ENCODE data around the gene NFATC2.
"Not testable (repeated sequence)": the region's sequence is repeated elsewhere in the genome, so short reads cannot be mapped to it uniquely, and the experiment has no call there.

NFATC2 gene

DNA sequence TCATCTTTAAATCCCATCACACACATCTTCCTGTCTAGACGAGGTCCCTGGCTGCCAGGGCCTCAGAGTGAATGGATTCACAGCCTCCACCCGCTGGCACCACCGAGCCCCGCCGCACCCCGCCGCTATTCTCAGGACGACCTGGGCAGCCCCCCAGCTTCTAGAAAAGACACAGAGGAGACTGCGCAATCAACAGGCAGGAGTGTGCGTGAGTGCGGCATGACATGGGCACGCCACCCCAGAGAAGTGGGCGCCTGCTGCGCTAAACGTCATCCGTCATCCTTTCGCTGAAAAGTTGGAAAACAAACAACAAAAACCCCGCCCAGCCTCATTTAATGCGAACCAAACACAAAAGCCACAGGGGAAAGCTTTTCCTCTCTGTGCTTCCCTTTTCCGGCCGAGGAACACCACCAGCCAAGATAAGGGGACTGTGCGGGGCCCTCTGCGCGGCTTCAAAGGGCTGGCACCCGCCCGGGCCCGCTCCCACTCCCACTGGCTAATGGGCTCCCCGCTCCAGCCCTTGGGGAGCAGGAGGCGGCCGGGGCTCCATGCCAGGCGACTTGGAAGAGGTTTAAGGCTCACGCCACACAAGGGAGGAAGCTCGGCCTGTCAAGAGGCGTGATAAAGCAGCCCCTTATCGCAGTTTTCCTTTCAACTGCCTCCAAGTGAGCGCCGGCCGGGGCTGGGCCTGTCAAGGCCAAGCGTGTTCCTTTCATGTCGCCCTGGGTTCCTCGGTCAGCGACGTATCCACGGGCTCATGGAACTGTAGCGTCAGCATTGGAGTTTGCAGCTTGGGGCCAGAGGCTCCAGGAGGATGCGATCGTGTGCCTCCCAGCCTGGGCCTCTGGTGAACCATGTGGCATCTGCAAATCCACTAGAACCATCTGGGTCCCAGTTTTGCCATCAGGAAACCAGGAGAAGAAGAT, 50.1 kb downstream of the NFATC2 start:
- DNase-seq: no peak

DNA sequence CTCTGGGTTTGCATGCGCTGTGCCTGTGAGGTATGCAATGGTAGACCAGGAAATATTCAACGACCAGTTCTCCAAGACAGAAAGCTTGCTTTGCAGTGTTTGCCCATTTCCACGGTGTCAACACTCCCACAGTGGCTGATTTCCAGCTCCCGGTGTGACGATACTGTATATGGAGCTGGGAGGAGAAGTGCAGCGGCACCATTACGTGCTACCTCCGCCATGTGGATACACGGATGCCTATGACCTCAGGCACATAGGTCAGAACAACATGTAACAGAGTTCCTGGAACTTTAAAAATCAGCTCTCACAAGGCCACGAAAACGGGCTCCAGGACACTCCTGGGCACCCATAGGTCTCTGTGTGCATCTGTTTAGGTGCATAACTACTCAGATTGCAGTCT, 51.1 kb downstream of the NFATC2 start:
- DNase-seq: no peak

GRCh38 chr20:51490635-51491034, 51.9 kb downstream of the NFATC2 start:
- DNase-seq: no peak

DNA sequence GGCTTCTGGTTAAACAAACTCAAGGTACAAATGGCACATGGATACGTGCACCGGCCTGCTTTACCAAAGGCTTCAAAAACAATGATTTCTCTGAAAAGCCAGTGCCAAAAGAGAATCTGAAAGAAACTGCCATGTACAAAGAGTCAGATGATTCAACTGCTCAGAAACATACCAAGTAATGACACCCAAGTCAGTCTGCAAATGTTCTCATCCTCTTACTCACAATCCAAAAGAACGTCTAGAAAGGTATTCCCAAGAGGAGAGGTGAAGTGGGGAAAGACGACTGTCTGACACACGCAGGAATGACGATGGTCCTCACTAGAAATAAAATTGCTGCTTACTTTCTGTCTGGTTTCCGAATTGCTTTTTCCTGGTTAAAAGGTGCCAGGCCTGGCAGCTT, 52.9 kb downstream of the NFATC2 start:
- DNase-seq: no peak

DNA sequence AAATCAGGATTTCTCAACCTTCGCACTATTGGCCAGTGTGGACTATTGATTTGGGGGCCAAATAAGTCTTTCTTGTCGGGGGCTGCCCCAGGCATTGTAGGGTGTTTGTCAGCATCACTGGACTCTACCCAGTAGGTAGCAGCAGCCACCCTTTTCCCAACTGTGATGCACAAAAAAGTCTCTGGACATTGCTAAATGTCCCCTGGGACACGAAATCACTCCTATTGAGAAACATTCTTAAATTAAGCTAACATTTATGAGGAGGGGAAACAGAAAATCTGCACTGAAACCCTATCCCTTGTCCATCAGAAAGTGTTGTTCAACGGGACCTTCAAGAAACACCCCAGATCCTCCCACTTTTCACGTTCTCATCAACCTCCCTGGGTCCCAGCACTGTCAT, 54.2 kb downstream of the NFATC2 start:
- no peak for DNase-seq

DNA sequence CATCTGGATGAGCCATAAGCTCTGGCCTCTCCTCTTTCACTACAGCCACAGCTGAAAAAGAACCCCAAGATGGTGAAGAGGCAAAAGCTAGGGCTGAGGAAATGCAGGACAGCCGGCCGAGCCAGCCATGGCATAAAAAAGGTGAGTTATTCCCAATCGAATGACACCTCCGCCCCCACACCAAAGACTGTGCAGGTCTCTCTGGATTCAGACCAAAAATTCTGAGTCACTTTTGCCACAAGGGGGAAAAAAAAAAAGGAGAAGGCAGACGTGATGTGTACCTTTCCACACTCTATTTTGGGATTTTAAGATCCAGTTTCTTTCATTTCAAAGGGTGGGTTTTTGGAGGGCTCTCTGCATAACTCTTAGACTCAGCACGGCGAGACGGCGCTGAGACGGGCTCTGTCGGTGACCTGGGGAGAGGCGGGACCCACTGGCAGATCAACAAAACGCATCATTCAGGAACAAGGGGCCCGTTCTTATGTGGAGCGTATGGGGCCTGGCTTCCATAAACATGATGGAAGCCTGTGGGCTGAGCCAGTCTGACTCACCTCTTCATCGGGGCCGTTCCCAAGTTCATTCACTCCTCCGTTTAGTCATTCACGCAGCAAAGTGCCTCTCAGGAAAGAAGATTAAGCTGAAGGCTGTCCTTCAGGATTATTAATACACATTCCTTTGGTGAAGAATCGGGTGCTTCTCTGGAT, 54.8 kb downstream of the NFATC2 start:
- DNase-seq: no peak

DNA sequence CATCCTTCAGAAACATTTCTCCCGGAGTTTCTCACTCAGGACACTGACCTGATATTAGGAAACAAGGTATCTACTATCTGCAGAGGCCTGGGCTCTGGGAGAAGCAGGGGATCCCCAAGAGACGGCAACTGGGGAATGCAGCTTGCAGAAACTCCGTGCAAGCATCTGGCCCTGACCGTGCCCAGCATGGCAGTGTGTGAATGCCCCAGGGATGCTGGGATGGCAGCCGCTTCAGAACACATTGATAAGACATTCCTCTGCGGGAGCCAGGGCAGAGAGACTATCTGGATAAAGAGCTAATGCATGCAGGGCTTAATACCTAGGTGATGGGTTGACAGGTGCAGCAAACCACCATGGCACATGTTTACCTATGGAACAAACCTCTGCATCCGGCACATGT, 55.4 kb downstream of the NFATC2 start:
- no peak for DNase-seq

DNA sequence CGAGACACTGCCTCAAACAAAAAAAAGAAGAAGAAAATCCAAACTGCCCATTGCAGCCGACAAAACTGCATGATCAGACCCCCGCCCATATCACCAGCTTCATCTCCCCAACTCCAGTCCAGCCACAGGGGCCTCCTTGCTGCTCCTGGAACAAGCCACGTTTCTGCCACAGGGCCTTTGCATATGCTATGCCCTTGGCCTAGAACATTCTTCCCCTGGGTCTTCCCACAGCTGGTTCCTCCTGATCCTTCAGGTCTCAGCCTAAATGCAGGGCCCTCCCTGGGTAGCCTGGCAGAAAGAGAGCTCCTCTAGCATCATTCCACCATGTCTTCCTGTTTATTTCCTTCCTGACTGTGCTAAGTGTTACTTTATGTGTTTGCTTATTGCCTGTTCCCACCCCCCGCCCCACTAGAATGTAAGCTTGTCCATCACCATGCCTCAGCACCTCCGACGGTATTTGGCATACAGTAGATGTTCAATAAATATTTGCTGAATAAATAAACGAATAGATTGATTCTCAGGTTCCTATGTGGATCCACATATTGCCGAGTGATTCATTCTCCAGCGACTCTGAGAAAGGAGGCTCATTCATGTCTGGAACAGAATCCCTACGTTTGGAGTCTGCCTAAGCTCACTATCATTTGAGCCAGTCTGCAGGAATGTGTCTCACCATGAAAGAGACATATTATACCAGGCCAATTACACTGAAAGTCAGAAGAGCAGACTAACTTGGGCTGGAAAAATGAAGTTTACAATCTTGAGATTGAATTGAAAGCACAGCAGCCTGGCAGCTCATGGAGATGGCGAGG, 56.1 kb downstream of the NFATC2 start:
- DNase-seq: no peak

DNA sequence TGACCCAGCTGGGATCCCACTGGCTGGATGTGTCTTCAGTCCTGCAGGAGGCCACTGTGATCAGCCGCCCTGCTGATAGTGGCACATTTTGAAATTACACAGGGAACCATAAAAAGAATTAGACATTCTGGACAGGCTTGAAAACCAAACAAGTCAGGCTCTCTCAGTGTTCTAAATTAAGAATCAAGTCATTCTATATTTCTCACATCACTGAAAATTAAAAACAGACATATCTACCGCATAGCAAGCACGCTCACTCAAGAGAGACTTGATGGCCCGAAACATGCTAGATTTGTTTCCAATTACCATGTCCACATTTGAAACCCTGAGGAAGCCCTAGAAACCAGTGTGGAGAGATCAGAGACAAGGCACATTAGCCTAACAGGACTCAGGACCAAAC, 57.7 kb downstream of the NFATC2 start:
- DNase-seq: no peak

- no peak for DNase-seq
These were observed 58.2 kb downstream of the NFATC2 start for GRCh38 chr20:51484141-51484815.

DNA sequence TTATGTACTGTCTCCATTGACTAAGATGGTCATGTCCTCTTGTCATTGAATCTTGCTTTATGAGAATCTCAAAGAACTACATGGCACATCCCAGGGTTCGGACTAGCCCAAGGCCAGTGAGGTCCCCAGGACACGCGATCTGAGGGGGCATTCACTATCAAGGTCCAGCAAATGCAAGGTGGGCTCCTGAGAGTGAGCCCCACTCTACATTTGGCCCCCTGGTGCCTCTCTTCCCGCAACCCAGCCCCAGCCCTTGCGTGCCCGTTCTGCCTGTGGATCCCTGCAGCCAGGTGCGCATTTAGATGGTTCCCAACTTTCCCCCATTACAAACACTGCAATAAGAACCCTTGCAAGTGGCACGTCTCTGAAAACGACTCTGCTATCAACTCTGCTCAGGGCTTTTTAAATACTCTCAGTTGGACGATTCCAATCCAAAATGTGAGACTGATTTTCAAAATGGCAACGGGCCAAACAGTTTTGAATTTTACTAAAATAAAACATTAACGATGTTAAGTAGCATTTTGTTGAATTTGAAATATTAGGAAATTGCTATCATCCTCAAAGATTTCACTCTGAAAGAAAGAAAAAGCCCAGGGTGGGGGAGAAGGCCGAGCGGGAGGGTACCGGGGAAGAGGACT, 59.6 kb downstream of the NFATC2 start:
- no peak for DNase-seq

- DNase-seq: no peak
These were observed 61.1 kb downstream of the NFATC2 start for GRCh38 chr20:51481341-51481914.

DNA sequence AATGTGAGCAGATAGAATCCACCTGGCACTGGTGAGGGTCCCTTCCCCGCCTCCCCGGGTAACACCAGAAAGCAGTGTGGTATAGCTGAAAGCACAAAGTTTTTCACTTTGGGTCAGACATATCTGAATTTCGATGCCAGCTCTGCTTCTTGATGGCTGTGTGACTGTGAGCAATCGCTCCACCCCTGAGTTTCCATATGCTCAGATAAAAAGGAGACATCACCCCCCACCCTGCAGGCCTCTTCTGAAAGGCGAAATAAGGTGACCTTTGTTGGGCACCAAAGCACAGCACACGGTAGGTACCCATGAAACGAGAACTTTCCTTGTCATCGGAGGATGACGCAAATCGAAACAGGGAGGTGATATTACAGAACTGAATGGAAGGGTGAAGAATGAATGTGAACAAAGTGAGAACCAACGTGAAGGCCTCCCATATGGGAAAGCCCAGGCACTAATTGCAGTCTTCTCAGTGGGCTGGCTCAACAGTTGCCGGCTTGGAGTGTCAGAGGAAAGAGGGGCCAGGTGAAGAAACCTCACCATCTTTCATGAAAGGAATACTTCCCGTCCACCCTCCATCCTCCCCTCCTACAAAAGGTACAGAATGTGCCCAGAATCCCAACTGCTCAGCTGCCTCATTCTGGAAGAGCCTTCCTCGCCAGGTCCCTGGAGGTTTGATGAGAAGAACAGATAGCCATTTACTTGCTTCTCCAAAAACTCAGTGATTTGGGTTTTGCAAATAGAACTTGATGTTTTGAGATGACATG, 61.8 kb downstream of the NFATC2 start:
- no peak for DNase-seq

DNA sequence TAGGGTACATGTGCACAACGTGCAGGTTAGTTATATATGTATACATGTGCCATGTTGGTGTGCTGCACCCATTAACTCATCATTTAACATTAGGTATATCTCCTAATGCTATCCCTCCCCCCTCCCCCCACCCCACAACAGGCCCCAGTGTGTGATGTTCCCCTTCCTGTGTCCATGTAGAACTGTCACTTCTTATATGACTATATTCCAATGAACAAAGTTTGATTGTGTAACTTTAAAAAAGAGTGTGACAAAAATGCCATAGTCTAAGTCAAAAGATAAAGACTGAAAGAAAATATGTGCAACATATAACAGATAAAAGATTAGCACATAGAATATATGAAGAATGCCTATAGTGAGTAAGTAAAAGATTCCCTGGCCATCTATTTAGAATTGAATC, 66.4 kb downstream of the NFATC2 start:
- DNase-seq: not testable (repeated sequence)

GRCh38 chr20:51473771-51474170, 68.7 kb downstream of the NFATC2 start:
- DNase-seq: no peak

DNA sequence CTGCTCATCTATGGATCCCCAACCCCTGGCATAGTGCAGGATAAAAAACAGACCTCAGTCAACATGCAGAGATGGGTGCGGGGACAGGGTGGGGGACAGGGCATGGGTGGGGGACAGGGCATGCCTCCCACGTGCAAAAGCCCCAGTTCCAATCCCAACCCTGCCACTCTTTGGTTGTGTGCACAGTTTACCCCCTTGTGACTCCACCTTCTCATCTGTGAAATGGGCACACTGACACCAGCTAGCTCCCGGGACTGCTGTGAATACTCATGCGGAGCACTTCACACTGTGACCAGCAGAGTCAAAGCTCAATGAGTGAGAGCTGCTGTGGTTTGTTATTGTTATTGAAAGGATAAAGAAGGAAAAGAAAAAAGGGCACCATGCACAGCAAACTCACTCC, 69.3 kb downstream of the NFATC2 start:
- DNase-seq: no peak

GRCh38 chr20:51470907-51471411, 71.6 kb downstream of the NFATC2 start:
- DNase-seq: no peak

GRCh38 chr20:51470499-51470820, 72.1 kb downstream of the NFATC2 start:
- no peak for DNase-seq

DNA sequence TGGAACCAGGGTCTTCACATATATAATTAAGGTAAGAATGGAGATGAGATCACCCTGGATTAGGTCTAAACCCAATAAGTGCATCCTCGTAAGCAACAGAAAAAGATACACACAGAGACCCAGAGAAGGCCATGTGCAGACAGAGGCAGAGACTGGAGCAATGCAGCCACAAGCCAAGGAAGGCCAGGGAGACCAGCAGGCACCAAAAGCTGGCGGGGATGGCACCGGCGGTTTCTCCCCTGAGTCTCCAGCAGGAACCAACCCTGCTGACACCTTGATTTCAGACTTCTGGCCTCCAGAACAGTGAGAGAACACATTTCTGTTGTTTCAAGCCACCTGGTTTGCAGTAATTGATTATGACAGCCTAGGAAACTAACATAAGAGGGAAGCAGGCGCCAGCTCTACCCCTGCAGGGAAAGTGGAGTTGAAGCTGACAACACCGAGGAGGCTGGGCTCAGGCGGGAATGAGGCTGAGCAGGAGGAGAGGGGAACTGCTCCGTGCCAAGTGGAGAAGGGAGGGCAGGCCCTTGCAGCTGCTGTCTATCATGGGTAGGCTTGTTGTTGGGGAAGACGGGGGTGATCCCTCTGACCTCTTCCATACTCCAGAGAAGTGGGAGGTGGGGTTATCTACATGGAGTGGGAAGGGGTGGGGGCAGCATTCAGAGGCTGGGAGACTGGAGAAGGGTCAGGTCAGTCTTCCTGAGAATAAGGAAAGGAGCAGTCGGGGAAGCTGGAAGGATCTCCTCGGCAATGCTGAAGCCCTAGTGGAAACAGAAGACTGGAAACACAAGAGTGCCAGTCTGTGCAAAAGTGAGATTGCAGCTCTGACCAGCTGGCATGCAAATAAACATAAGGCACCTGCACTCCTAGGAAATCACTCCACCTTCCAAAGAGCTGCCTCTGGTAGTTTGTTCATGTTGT, 72.7 kb downstream of the NFATC2 start:
- DNase-seq: no peak

DNA sequence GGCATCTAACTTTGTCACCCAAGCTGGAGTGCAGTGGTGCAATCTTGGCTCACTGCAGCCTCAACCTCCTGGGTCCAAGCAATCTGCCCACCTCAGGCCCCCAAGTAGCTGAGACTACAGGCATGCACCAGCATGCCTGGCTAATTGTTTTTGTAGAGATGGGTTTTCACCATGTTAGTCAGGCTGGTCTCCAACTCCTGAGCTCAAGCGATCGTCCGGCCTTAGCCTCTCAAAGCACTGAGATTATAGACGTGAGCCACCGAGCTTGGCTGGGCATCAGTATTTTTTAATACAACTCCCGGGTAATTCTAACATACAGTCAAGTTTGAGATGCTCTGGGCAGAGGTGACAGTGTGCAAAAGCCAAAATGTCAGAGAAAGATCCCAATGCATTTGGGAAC, 73.5 kb downstream of the NFATC2 start:
- DNase-seq: no peak

Data from NCI-H1048 (cell line).